Fibroblast of lung (primary cell): ENCODE results near the gene FAM8A1. TPM values are rescaled to one million over a fixed set of nuclear protein-coding genes. Genes with fewer than 3 reads are reported as not detected.
A peak's percentile ranks its signal among the peaks of the same experiment; 100 is the strongest.
"Not testable (repeated sequence)": the region's sequence is repeated elsewhere in the genome, so short reads cannot be mapped to it uniquely, and the experiment has no call there.

Experiments
- DNase-seq, 2 donors: peaks; one replicate each; pipeline versions ENCODE4 v3.0.0 to v3.0.0-alpha.2; 2010; ENCODE audit warnings: low read depth in 2 of 2
- H2AFZ ChIP-seq: 2 replicates; pipeline ENCODE4 v1.5.1; 2012; ENCODE audit warnings: low read length, control low read depth, inconsistent platforms
- H3K27ac ChIP-seq: 2 replicates; pipeline ENCODE4 v1.5.1; 2011; ENCODE audit warnings: low read length, control low read depth; ENCODE audit not compliant: insufficient read depth
- H3K27me3 ChIP-seq: 2 replicates; pipeline ENCODE4 v1.5.1; 2011; ENCODE audit warnings: mild to moderate bottlenecking, low read length; ENCODE audit not compliant: control insufficient read depth, insufficient read depth
- H3K36me3 ChIP-seq: 2 replicates; pipeline ENCODE4 v1.5.1; 2011; ENCODE audit warnings: low read length; ENCODE audit not compliant: control insufficient read depth, insufficient read depth
- H3K4me1 ChIP-seq: 2 replicates; pipeline ENCODE4 v1.5.1; 2011; ENCODE audit warnings: low read length; ENCODE audit not compliant: control insufficient read depth, insufficient read depth; ENCODE audit errors: extremely low read depth
- H3K4me2 ChIP-seq: 2 replicates; pipeline ENCODE4 v1.5.1; 2011; ENCODE audit warnings: low read length, control low read depth; ENCODE audit not compliant: insufficient read depth; ENCODE audit errors: extremely low read depth
- H3K4me3 ChIP-seq, 4 experiments: fragments of 200-600 bp in 1 of 4; sonication (generic) in 1 of 4; replicated peaks in 1 of 4; 2 replicates each; pipeline ENCODE4 v1.5.1; 2011 to 2016; ENCODE audit warnings: low read length in 4 of 4, low read depth in 3 of 4, mild to moderate bottlenecking in 3 of 4, control low read depth in 2 of 4, inconsistent platforms in 1 of 4, mixed read lengths in 1 of 4; ENCODE audit not compliant: insufficient read depth in 1 of 4; ENCODE audit errors: control extremely low read depth in 1 of 4
- H3K79me2 ChIP-seq: 2 replicates; pipeline ENCODE4 v1.5.1; 2012; ENCODE audit warnings: mild to moderate bottlenecking, low read length, inconsistent platforms; ENCODE audit not compliant: control insufficient read depth, insufficient read depth
- H3K9ac ChIP-seq: 2 replicates; pipeline ENCODE4 v1.5.1; 2011; ENCODE audit warnings: mild to moderate bottlenecking, low read length, control low read depth; ENCODE audit not compliant: insufficient read depth
- H3K9me3 ChIP-seq: 2 replicates; pipeline ENCODE4 v1.5.1; 2012; ENCODE audit warnings: low read depth, low read length; ENCODE audit not compliant: control insufficient read depth, insufficient read depth
- H4K20me1 ChIP-seq: 2 replicates; pipeline ENCODE4 v1.5.1; 2011; ENCODE audit warnings: low read length; ENCODE audit not compliant: control insufficient read depth, insufficient read depth; ENCODE audit errors: extremely low read depth
- EZH2 ChIP-seq: IDR thresholded peaks from 2 replicates; pipeline ENCODE4 v1.5.1; 2012; ENCODE audit warnings: low read length, control low read depth, mild to moderate bottlenecking; ENCODE audit errors: missing control alignments
- polyA plus RNA-seq, 2 donors: library from polyadenylated mRNA; depleted of rRNA in 1 of 2; stranded (reverse) in 1 of 2; unstranded in 1 of 2; fragments of >200 nt; gene quantifications; 2 replicates each; pipeline ENCODE4 v1.2.1, GENCODE V29; 2011 to 2012; ENCODE audit warnings: missing spikeins in 1 of 2
- total RNA-seq: library from RNA; depleted of rRNA; stranded (reverse); fragments of >200 nt; gene quantifications from 2 replicates; pipeline ENCODE4 v1.2.1, GENCODE V29; 2014
- TF ChIP-seq, protein P1 (sequence below), 2 donors: IDR thresholded peaks in 1 of 2; conservative IDR thresholded peaks in 1 of 2; 1 replicate in 1 of 2; 2 replicates in 1 of 2; pipeline ENCODE4 v1.5.1; 2011 to 2012; ENCODE audit warnings: low read length in 2 of 2, control low read depth in 1 of 2, inconsistent platforms in 1 of 2, low read depth in 1 of 2, mild to moderate bottlenecking in 1 of 2

The FAM8A1 gene
- total and polyA plus RNA-seq, 2 donors (not counting 1 experiment from before 2014, with no cell fraction given) = 19.8 to 28.1 TPM

DNA sequence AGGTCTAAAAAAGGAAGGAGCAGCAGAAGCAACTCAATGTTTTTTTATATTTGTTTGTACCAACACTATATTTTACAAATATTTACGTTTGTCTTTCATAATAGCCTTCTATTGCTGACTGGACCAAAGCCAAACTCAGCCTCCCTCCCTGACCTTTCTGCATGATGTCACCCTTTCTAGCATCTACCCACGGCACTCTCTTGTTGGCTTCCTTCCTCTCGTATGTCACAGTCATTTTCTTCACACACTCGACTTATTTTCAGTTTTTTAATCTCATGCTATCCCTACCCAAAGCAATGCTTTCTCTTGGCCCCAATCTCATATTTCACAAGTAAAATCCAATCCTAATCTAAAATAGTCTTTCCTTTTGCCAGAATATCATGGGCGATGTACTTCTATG, 16.3 kb upstream of the FAM8A1 start:
- Histone ChIP-seq H3K4me3 (no peak overlapping the region), H3K27me3 (no peaks in the 10 kb centered on the region), H3K4me1 (no peaks in the 10 kb centered on the region), H3K36me3 (no peaks in the 10 kb centered on the region), H3K27ac (peak overlapping the region; percentile 21), H3K79me2 (no peaks in the 10 kb centered on the region), H3K9me3 (no peaks in the 10 kb centered on the region), H3K9ac (no peak overlapping the region), H4K20me1 (no peaks in the 10 kb centered on the region), H3K4me2 (peak overlapping the region; percentile 17), H2AFZ (no peak overlapping the region)
- no peak for TF ChIP-seq EZH2
- TF ChIP-seq, protein P1, sequence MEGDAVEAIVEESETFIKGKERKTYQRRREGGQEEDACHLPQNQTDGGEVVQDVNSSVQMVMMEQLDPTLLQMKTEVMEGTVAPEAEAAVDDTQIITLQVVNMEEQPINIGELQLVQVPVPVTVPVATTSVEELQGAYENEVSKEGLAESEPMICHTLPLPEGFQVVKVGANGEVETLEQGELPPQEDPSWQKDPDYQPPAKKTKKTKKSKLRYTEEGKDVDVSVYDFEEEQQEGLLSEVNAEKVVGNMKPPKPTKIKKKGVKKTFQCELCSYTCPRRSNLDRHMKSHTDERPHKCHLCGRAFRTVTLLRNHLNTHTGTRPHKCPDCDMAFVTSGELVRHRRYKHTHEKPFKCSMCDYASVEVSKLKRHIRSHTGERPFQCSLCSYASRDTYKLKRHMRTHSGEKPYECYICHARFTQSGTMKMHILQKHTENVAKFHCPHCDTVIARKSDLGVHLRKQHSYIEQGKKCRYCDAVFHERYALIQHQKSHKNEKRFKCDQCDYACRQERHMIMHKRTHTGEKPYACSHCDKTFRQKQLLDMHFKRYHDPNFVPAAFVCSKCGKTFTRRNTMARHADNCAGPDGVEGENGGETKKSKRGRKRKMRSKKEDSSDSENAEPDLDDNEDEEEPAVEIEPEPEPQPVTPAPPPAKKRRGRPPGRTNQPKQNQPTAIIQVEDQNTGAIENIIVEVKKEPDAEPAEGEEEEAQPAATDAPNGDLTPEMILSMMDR (conservative IDR thresholded peaks at IDR 0.05 in 1 of 2, IDR thresholded peaks at IDR 0.05 in 1 of 2; ENCODE audit: low read depth in 1 of 2, low read length in 2 of 2) = no peak
- peak; percentile 44 to 63 for DNase-seq

DNA sequence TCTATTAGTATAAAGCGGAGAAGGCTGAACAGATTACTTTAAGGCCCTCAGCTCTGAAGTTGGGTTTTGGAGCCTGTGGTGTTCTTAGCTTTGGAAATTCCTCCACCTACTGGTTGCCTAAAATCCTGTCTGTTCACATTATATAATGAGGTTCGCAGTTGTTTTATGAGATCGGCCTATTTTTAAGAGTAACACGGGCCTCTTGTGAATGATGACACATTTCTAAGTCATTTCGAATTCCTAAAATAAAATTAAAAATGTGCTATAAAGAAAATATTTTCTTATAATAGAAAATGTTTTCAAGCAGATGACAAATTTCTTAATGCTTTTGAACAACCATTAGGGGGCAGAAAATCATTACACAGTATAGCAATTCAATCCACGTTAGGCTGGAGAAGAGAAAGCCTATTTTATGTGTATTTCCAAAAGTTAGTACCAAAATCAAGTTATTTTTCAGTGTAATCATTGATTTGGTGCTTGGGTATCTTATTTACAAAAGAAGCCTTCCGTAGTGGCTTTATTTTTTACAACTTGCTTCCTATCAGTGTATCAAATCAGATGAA, 15.8 kb upstream of the FAM8A1 start:
- no peak for TF ChIP-seq EZH2
- TF ChIP-seq, protein P1 (conservative IDR thresholded peaks at IDR 0.05 in 1 of 2, IDR thresholded peaks at IDR 0.05 in 1 of 2; ENCODE audit: low read depth in 1 of 2, low read length in 2 of 2) = peak; percentile 62 to 84
- Histone ChIP-seq H3K9ac (no peak overlapping the region), H3K4me1 (no peaks in the 10 kb centered on the region), H3K79me2 (no peaks in the 10 kb centered on the region), H3K27ac (peak overlapping the region; percentile 21), H3K27me3 (no peaks in the 10 kb centered on the region), H3K4me3 (peak overlapping the region in 2 of 4 experiments; percentile 8 to 23), H3K36me3 (no peaks in the 10 kb centered on the region), H3K9me3 (no peaks in the 10 kb centered on the region), H3K4me2 (peak overlapping the region; percentile 17), H2AFZ (no peak overlapping the region), H4K20me1 (no peaks in the 10 kb centered on the region)
- DNase-seq = peak; percentile 72 to 90

DNA sequence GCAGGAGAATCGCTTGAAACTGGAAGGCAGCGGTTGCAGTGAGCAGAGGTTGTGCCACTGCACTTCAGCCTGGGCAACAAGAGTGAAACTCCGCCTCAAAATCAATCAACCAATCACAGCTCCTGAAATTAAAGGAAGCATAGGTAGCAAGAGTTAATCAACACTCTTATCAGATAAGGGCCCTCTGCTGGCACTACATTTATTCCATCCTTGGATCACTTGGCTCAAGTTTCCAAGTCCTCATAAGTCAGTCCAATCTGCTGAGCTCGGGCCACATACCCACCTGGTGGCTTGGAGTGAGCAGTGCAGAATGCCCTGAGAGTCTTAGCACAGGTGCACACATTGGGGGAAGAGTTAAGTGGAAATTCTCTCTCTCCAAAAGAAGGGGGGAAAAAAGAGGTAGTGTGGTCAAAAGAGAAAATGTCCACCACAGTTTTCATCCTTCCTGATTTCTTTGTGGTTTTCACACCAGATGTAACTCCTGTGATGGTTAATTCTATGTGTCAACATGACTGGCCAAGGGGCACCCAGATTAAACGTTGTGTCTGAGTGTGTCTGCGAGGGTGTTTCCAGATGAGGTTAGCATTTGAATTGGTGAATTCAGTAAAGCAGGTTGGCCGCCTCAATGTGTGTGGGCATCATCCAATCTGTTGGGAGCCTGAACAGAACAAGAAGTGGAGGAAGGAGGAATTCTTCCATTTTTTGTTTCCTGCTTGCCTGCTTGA, 14.2 kb upstream of the FAM8A1 start:
- H4K20me1 ChIP-seq = no peaks in the 10 kb centered on the region
- H3K9me3 ChIP-seq = no peaks in the 10 kb centered on the region
- H3K79me2 ChIP-seq = no peaks in the 10 kb centered on the region
- H2AFZ ChIP-seq = no peak overlapping the region
- H3K27me3 ChIP-seq = no peaks in the 10 kb centered on the region
- H3K27ac ChIP-seq = no peak overlapping the region
- no peaks in the 10 kb centered on the region for H3K36me3 ChIP-seq
- no peak for TF ChIP-seq EZH2
- DNase-seq = peak in 1 of 2 donors; percentile 8
- no peak overlapping the region for H3K4me3 ChIP-seq
- H3K4me2 ChIP-seq = no peak overlapping the region
- no peaks in the 10 kb centered on the region for H3K4me1 ChIP-seq
- no peak overlapping the region for H3K9ac ChIP-seq

DNA sequence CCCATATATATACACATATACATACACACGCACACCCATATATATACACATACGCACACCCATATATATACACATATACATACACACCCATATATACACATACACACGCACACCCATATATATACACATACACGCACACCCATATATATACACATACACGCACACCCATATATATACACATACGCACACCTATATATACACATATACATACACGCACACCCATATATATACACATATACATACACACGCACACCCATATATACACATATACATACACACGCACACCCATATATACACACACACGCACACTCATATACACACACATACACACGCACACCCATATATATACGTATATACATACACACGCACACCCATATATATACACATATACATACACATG, 13.5 kb upstream of the FAM8A1 start:
- H3K4me2 ChIP-seq, H3K4me3 ChIP-seq, H4K20me1 ChIP-seq, H3K9ac ChIP-seq, H3K4me1 ChIP-seq, H3K36me3 ChIP-seq, H3K27me3 ChIP-seq, H3K9me3 ChIP-seq, DNase-seq, H3K27ac ChIP-seq, H3K79me2 ChIP-seq, H2AFZ ChIP-seq: not testable (repeated sequence)
